OCI-LY3 (cell line): ENCODE measurements around the gene TRAPPC12.

Source experiments
- CTCF ChIP-seq: fragments of 200-600, 300-600 bp; sonication (generic); IDR thresholded peaks from 2 replicates; pipeline ENCODE4 v1.5.1; 2014; ENCODE audit warnings: antibody characterized with exemption, low read length, low read depth
- EZH2phosphoT487 ChIP-seq: fragments of 200-600 bp; shearing (Covaris generic); IDR thresholded peaks from 2 replicates; pipeline ENCODE4 v1.6.1; 2018; ENCODE audit warnings: antibody characterized with exemption, mixed run types, low read depth

GRCh38 chr2:3379339-3379646 lies 201 bp upstream of the TRAPPC12 start:
- TF ChIP-seq CTCF, result no peak
- no peak for TF ChIP-seq EZH2phosphoT487
